ENCODE results near the gene PCSK5. TPM values are rescaled to one million over a fixed set of nuclear protein-coding genes. Genes with fewer than 3 reads are reported as not detected.

Gene PCSK5
- total RNA-seq, 2 experiments from 2014 or later: 0.76 TPM; not detected in 1

- intact Hi-C loops (cut with micrococcal nuclease; ENCODE audit: unreplicated experiment): no loop called here
- no peaks in the 10 kb centered on the region for H3K79me2 ChIP-seq (ENCODE audit: insufficient read depth, low read depth, low read length)
- no TSS peak for BruUV-seq (replicated peaks)
- H3K4me1 ChIP-seq (ENCODE audit: insufficient read depth, low read length, poor library complexity, severe bottlenecking): no peaks in the 10 kb centered on the region
- H4K20me1 ChIP-seq (ENCODE audit: insufficient read depth, low read length): no peaks in the 10 kb centered on the region
- no peak overlapping the region for H3K4me2 ChIP-seq (ENCODE audit: low read length)
- ChIA-PET POLR2A (interaction anchor here (0.6 kb wide), 1 partner anchor 44 kb away, joined by 3 read pairs; no protein-coding TSS in a partner anchor), CTCF (ENCODE audit: unreplicated experiment) (no interaction called here)
- no peaks in the 10 kb centered on the region for H3K9me2 ChIP-seq (ENCODE audit: insufficient read depth, low read length)
- H3K9me3 ChIP-seq (ENCODE audit: low read length): no peaks in the 10 kb centered on the region
- TF ChIP-seq EZH2phosphoT487 (IDR thresholded peaks at IDR 0.05; ENCODE audit: borderline replicate concordance, low read depth, low read length): no peak
- TF ChIP-seq, protein P1, sequence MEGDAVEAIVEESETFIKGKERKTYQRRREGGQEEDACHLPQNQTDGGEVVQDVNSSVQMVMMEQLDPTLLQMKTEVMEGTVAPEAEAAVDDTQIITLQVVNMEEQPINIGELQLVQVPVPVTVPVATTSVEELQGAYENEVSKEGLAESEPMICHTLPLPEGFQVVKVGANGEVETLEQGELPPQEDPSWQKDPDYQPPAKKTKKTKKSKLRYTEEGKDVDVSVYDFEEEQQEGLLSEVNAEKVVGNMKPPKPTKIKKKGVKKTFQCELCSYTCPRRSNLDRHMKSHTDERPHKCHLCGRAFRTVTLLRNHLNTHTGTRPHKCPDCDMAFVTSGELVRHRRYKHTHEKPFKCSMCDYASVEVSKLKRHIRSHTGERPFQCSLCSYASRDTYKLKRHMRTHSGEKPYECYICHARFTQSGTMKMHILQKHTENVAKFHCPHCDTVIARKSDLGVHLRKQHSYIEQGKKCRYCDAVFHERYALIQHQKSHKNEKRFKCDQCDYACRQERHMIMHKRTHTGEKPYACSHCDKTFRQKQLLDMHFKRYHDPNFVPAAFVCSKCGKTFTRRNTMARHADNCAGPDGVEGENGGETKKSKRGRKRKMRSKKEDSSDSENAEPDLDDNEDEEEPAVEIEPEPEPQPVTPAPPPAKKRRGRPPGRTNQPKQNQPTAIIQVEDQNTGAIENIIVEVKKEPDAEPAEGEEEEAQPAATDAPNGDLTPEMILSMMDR (conservative IDR thresholded peaks at IDR 0.05; ENCODE audit: low read length): no peak
- H2AFZ ChIP-seq (ENCODE audit: low read length): no peak overlapping the region
- H3K36me3 ChIP-seq (ENCODE audit: insufficient read depth, low read length): no peaks in the 10 kb centered on the region
- no peak overlapping the region for H3K27ac ChIP-seq (ENCODE audit: low read depth, low read length, poor library complexity, severe bottlenecking)
- no peak for DNase-seq (ENCODE audit: low spot score)
- H3K4me3 ChIP-seq (ENCODE audit: low read depth, low read length, poor library complexity, severe bottlenecking): no peak overlapping the region
Observed at GRCh38 chr9:76136986-76137385, 246.5 kb downstream of the PCSK5 start.

DNA sequence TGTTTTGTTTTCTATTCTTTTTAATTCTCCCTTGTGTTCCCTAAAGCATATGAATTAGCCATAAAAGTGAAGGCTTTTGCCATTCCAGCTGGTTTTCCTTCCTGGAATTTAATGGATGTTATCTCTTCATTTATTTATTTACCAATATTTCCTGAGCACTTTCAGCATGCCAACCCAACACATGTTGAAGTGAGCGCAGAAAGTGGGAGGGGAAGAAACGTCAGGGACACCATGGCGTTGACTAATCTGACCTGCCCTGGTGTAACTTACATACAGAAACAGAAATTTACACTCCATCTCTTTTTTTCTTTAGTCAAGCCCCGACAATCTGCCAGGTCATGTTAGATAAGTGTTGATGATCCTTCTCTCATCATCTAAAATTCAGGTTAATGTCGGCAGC lies 247.5 kb downstream of the PCSK5 start:
- H3K9me3 ChIP-seq (ENCODE audit: low read length): no peaks in the 10 kb centered on the region
- intact Hi-C loops (cut with micrococcal nuclease; ENCODE audit: unreplicated experiment): no loop called here
- no peak for DNase-seq (ENCODE audit: low spot score)
- no peaks in the 10 kb centered on the region for H3K4me1 ChIP-seq (ENCODE audit: insufficient read depth, low read length, poor library complexity, severe bottlenecking)
- H3K79me2 ChIP-seq (ENCODE audit: insufficient read depth, low read depth, low read length): no peaks in the 10 kb centered on the region
- no peak overlapping the region for H2AFZ ChIP-seq (ENCODE audit: low read length)
- H3K4me2 ChIP-seq (ENCODE audit: low read length): no peak overlapping the region
- no peak overlapping the region for H3K27ac ChIP-seq (ENCODE audit: low read depth, low read length, poor library complexity, severe bottlenecking)
- H3K36me3 ChIP-seq (ENCODE audit: insufficient read depth, low read length): no peaks in the 10 kb centered on the region
- BruUV-seq (replicated peaks): no TSS peak
- no peak for TF ChIP-seq EZH2phosphoT487 (IDR thresholded peaks at IDR 0.05; ENCODE audit: borderline replicate concordance, low read depth, low read length)
- TF ChIP-seq, protein P1 (conservative IDR thresholded peaks at IDR 0.05; ENCODE audit: low read length): no peak
- CTCF ChIA-PET (ENCODE audit: unreplicated experiment): no interaction called here
- no peak overlapping the region for H3K4me3 ChIP-seq (ENCODE audit: low read depth, low read length, poor library complexity, severe bottlenecking)
- H3K9me2 ChIP-seq (ENCODE audit: insufficient read depth, low read length): no peaks in the 10 kb centered on the region
- H4K20me1 ChIP-seq (ENCODE audit: insufficient read depth, low read length): no peaks in the 10 kb centered on the region
- POLR2A ChIA-PET: no interaction called here

DNA sequence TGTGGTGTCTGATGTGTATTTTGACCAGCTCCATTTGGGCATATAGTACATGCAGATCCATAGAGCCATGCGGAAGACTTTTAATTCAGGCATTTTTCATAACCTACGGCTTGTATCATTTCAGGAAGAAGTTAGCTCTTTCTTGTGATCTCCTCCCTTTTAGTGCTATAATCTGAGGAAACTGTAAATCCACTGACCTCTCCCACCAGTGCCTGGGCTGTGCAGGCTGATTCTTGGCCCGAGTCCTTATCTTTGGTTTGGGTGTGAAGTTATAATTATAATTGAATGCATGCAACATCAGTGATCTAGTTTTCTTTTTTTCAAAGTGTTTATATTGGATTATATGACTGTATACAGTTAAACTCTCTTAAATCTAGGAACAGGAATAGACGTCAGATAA lies 247.9 kb downstream of the PCSK5 start:
- Histone ChIP-seq H3K4me3 (ENCODE audit: low read depth, low read length, poor library complexity, severe bottlenecking) (no peak overlapping the region), H2AFZ (ENCODE audit: low read length) (no peak overlapping the region), H4K20me1 (ENCODE audit: insufficient read depth, low read length) (no peaks in the 10 kb centered on the region), H3K4me2 (ENCODE audit: low read length) (no peak overlapping the region), H3K9me2 (ENCODE audit: insufficient read depth, low read length) (no peaks in the 10 kb centered on the region), H3K9me3 (ENCODE audit: low read length) (no peaks in the 10 kb centered on the region), H3K27ac (ENCODE audit: low read depth, low read length, poor library complexity, severe bottlenecking) (no peak overlapping the region), H3K4me1 (ENCODE audit: insufficient read depth, low read length, poor library complexity, severe bottlenecking) (no peaks in the 10 kb centered on the region), H3K36me3 (ENCODE audit: insufficient read depth, low read length) (no peaks in the 10 kb centered on the region), H3K79me2 (ENCODE audit: insufficient read depth, low read depth, low read length) (no peaks in the 10 kb centered on the region)
- intact Hi-C loops (cut with micrococcal nuclease; ENCODE audit: unreplicated experiment): no loop called here
- no TSS peak for BruUV-seq (replicated peaks)
- DNase-seq (ENCODE audit: low spot score): no peak
- ChIA-PET POLR2A (no interaction called here), CTCF (ENCODE audit: unreplicated experiment) (no interaction called here)
- TF ChIP-seq EZH2phosphoT487 (IDR thresholded peaks at IDR 0.05; ENCODE audit: borderline replicate concordance, low read depth, low read length): no peak
- TF ChIP-seq, protein P1 (conservative IDR thresholded peaks at IDR 0.05; ENCODE audit: low read length): no peak

All from OCI-LY7 (cell line).